ENCODE results near the gene STAT5A. TPM values are rescaled to one million over a fixed set of nuclear protein-coding genes. Genes with fewer than 3 reads are reported as not detected.

Gene STAT5A
- polyA plus RNA-seq, 1 donor (not counting 4 experiments of a cell fraction or from before 2014, with no cell fraction given): 0.51 TPM

DNA sequence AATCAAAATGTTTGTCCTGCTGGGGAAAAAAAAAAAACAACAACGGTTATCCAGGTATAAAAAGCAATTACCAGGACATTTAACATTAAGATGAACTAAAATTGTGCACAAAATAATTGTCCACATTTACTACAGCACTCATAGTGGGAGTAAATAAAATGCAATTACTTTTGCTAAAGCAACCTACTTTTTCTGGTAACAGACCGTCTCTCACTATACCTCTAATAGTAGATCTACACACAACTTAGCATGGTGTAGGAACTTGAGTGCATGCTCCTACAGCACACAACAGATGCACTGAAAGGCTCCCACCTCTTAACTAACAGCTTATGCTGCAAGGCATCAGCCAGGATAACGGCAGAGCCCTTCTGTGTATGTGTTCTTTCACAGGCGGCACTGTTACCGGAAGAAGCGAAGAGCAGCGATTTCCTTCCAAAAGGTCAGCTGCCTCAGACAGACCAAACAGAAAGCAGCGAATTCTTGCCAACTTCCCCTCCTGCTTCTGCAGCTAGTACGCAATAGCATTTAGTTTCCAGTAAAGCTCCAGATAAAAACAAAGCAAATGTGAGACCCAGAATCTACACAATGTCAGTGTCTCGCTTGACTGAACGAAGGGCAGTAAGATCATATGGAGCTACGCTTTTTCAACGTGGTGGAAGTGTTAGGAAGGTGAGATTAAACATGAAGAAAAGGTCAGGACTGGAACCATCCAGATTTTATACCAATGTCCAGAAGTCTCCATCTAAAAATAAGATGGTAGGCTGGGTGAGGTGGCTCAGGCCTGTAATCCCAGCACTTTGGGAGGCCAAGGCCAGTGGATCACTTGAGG lies 39.7 kb upstream of the STAT5A start:
- DNase-seq (ENCODE audit: low read depth, low spot score) (no peak), FAIRE-seq (no peak)
- no peak overlapping the region for H3K4me2 ChIP-seq (ENCODE audit: control insufficient read depth, extremely low read depth, insufficient read depth, low read depth, low read length)
- no peaks in the 10 kb centered on the region for H3K27me3 ChIP-seq (ENCODE audit: control insufficient read depth, extremely low read depth, insufficient read depth, low read length)
- no peak overlapping the region for H3K4me3 ChIP-seq (ENCODE audit: control insufficient read depth in 2 of 3, extremely low read depth in 1 of 3, insufficient read depth in 2 of 3, low read depth in 1 of 3, low read length in 3 of 3)
- H3K27ac ChIP-seq (ENCODE audit: control insufficient read depth, insufficient read depth, low read length): no peak overlapping the region
- dilution Hi-C loops (cut with MboI; ENCODE audit: extremely low pct_ligation_motif_present, low sequenced_read_pairs): no loop called here
- TF ChIP-seq, protein P1, sequence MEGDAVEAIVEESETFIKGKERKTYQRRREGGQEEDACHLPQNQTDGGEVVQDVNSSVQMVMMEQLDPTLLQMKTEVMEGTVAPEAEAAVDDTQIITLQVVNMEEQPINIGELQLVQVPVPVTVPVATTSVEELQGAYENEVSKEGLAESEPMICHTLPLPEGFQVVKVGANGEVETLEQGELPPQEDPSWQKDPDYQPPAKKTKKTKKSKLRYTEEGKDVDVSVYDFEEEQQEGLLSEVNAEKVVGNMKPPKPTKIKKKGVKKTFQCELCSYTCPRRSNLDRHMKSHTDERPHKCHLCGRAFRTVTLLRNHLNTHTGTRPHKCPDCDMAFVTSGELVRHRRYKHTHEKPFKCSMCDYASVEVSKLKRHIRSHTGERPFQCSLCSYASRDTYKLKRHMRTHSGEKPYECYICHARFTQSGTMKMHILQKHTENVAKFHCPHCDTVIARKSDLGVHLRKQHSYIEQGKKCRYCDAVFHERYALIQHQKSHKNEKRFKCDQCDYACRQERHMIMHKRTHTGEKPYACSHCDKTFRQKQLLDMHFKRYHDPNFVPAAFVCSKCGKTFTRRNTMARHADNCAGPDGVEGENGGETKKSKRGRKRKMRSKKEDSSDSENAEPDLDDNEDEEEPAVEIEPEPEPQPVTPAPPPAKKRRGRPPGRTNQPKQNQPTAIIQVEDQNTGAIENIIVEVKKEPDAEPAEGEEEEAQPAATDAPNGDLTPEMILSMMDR (optimal IDR thresholded peaks at IDR 0.05 in 1 of 3, IDR thresholded peaks at IDR 0.05 in 1 of 3, conservative IDR thresholded peaks at IDR 0.05 in 1 of 3; ENCODE audit: extremely low read depth in 1 of 3, insufficient read depth in 2 of 3, low read length in 3 of 3): no peak
- no peak for TF ChIP-seq EZH2 (IDR thresholded peaks at IDR 0.05; ENCODE audit: low read length)
- no peaks in the 10 kb centered on the region for H3K4me1 ChIP-seq (ENCODE audit: control insufficient read depth, extremely low read depth, insufficient read depth, low read length)
- no peaks in the 10 kb centered on the region for H3K9me1 ChIP-seq (ENCODE audit: control insufficient read depth, extremely low read depth, insufficient read depth, low read length)
- no peaks in the 10 kb centered on the region for H3K9me3 ChIP-seq (ENCODE audit: control insufficient read depth, low read depth, low read length)
- H3K36me3 ChIP-seq (ENCODE audit: control insufficient read depth in 2 of 2, extremely low read depth in 1 of 2, insufficient read depth in 2 of 2, low read length in 2 of 2): no peaks in the 10 kb centered on the region
- H2AFZ ChIP-seq (ENCODE audit: control insufficient read depth, low read length): no peak overlapping the region
- no peaks in the 10 kb centered on the region for H3K79me2 ChIP-seq (ENCODE audit: control insufficient read depth, insufficient read depth, low read length)
- H3K9ac ChIP-seq (ENCODE audit: control insufficient read depth, extremely low read depth, insufficient read depth, low read length): no peak overlapping the region
- H4K20me1 ChIP-seq (ENCODE audit: control insufficient read depth, extremely low read depth, insufficient read depth, low read length): no peaks in the 10 kb centered on the region

DNA sequence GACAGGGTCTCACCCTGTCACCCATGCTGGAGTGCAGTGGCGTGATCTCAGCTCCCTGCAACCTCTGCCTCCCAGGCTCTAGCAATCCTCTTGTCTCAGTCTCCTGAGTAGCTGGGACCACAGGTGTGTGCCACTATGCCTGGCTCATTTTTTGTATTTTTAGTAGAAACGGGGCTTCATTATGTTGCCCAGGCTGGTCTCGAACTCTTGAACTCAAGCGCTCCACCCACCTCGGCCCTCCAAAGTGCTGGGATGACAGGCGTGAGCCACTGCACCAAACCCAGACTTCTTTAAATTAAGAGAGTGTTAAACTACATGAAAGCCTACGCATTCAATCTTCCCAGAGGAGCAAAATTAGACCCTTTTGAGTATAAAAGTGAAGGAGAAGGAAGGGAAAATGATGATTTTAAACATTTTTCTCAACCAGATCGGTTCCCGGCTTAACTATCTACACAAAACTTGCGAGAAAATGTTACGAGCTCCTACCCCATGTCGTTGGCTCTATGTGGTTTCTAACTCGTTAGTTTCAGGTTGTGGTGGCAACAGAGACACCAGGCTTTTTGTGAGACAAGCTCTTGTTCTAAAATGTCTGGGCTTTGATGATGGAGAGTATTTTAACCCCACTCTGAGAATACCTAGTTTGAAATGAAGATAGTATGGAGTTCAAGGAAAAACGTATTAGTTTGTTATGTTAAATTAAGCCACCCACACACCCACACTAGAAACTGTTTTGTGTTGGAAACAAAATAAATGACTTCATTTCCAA lies 38.4 kb upstream of the STAT5A start:
- Histone ChIP-seq H3K27me3 (ENCODE audit: control insufficient read depth, extremely low read depth, insufficient read depth, low read length) (no peaks in the 10 kb centered on the region), H3K9me3 (ENCODE audit: control insufficient read depth, low read depth, low read length) (no peaks in the 10 kb centered on the region), H2AFZ (ENCODE audit: control insufficient read depth, low read length) (no peak overlapping the region), H3K36me3 (ENCODE audit: control insufficient read depth in 2 of 2, extremely low read depth in 1 of 2, insufficient read depth in 2 of 2, low read length in 2 of 2) (no peaks in the 10 kb centered on the region), H3K4me3 (ENCODE audit: control insufficient read depth in 2 of 3, extremely low read depth in 1 of 3, insufficient read depth in 2 of 3, low read depth in 1 of 3, low read length in 3 of 3) (no peak overlapping the region), H3K27ac (ENCODE audit: control insufficient read depth, insufficient read depth, low read length) (no peak overlapping the region), H3K9ac (ENCODE audit: control insufficient read depth, extremely low read depth, insufficient read depth, low read length) (no peak overlapping the region), H3K4me1 (ENCODE audit: control insufficient read depth, extremely low read depth, insufficient read depth, low read length) (no peaks in the 10 kb centered on the region), H3K9me1 (ENCODE audit: control insufficient read depth, extremely low read depth, insufficient read depth, low read length) (no peaks in the 10 kb centered on the region), H3K79me2 (ENCODE audit: control insufficient read depth, insufficient read depth, low read length) (no peaks in the 10 kb centered on the region), H4K20me1 (ENCODE audit: control insufficient read depth, extremely low read depth, insufficient read depth, low read length) (no peaks in the 10 kb centered on the region), H3K4me2 (ENCODE audit: control insufficient read depth, extremely low read depth, insufficient read depth, low read depth, low read length) (no peak overlapping the region)
- DNase-seq (ENCODE audit: low read depth, low spot score): no peak
- TF ChIP-seq EZH2 (IDR thresholded peaks at IDR 0.05; ENCODE audit: low read length): no peak
- TF ChIP-seq, protein P1 (optimal IDR thresholded peaks at IDR 0.05 in 1 of 3, IDR thresholded peaks at IDR 0.05 in 1 of 3, conservative IDR thresholded peaks at IDR 0.05 in 1 of 3; ENCODE audit: extremely low read depth in 1 of 3, insufficient read depth in 2 of 3, low read length in 3 of 3): no peak
- dilution Hi-C loops (cut with MboI; ENCODE audit: extremely low pct_ligation_motif_present, low sequenced_read_pairs): no loop called here
- no peak for FAIRE-seq
